Adipocyte (in vitro differentiated cells): ENCODE results near the gene GBP2.
"Not testable (repeated sequence)": the region's sequence is repeated elsewhere in the genome, so short reads cannot be mapped to it uniquely, and the experiment has no call there.

Experiments used
- DNase-seq: peaks from one replicate; pipeline ENCODE4 v3.0.0-alpha.2; 2015; ENCODE audit warnings: low read depth
- H3K27me3 ChIP-seq: replicated peaks from 2 replicates; pipeline ENCODE4 v1.7.0; 2013; ENCODE audit warnings: mild to moderate bottlenecking, low read length, moderate library complexity; ENCODE audit not compliant: control insufficient read depth, insufficient read depth
- H3K36me3 ChIP-seq: 2 replicates; pipeline ENCODE4 v1.7.0; 2013; ENCODE audit warnings: low read length, mild to moderate bottlenecking, moderate library complexity; ENCODE audit not compliant: control insufficient read depth, insufficient read depth, severe bottlenecking
- H3K4me1 ChIP-seq: 2 replicates; pipeline ENCODE4 v1.7.0; 2013; ENCODE audit warnings: mild to moderate bottlenecking, low read length, moderate library complexity; ENCODE audit not compliant: control insufficient read depth, insufficient read depth
- H3K4me3 ChIP-seq: 2 replicates; pipeline ENCODE4 v1.7.0; 2013; ENCODE audit warnings: mild to moderate bottlenecking, low read length, moderate library complexity
- H3K9ac ChIP-seq: 2 replicates; pipeline ENCODE4 v1.7.0; 2013; ENCODE audit warnings: mild to moderate bottlenecking, low read length, moderate library complexity
- H3K9me3 ChIP-seq: 2 replicates; pipeline ENCODE4 v1.7.0; 2013; ENCODE audit warnings: mild to moderate bottlenecking, low read length, moderate library complexity; ENCODE audit not compliant: control insufficient read depth

GBP2 gene

DNA sequence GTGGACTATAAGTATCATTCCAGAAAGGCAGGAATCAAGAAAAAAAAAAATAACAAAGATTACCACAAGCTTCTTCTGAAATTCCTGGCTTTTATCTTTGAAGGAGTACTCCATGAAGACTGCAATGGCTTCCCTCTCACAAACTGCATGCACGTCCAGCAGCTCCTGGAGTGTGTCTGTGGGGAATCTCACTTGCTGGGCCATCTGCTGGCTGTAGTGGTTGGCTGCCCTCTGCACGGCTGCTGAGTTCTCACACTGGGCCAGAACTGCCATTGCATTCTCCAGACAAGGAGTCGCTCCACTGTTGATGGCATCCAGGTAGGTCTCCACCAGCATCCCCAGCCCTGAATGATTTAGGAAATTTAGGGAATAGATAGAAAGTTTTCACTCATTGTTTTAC, 23.3 kb upstream of the GBP2 start:
- Histone ChIP-seq H3K9ac (no peak overlapping the region), H3K36me3 (no peaks in the 10 kb centered on the region), H3K27me3 (no peaks in the 10 kb centered on the region), H3K4me1 (no peaks in the 10 kb centered on the region), H3K4me3 (no peak overlapping the region), H3K9me3 (no peaks in the 10 kb centered on the region)
- no peak for DNase-seq

DNA sequence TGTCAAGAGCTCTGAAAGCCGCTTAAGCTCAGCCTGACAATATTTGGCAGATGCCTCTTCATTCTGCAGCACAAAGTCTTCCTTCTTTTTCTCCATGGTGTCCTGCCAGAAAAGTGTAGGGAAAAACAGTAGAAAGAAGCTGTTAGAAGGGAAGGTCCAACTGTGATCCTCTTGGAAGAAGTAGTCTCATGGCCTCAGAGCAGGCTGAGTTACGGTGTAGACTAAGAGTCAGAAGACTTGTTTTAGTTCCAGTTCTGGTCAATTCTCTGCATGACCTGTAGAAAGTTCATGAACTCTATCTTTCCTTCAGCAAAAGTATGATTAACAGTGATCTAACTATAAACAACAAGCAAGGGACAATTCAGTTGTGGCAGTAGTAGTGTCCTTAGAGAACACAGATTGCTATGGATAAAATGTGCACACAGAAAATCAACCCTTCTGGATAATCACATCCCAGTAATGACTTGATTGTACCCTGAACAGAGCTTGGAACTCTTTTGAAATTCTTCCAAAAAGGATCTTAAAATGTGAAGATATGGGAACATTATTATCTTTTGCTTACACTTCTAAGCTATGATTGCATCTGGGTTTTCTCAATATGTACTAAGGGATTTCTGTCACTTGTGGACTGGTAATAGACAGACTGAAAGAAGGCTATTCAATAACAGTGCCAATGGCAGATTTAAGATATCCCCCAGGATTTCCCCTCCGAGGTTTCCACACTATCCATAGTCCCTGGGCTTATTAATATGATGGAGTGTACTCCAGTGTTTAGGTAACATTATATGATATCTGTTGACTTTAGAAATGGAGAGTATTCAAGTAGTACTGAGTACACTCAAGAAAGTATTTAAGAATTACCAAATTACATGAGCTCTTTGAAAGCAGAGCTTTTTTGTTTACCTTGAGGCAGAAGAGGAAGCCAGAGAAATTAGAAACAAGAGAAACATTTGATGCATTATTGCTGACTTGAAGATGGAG, 22.1 kb upstream of the GBP2 start:
- DNase-seq: no peak
- Histone ChIP-seq H3K4me3 (no peak overlapping the region), H3K27me3 (no peaks in the 10 kb centered on the region), H3K4me1 (no peaks in the 10 kb centered on the region), H3K36me3 (no peaks in the 10 kb centered on the region), H3K9ac (no peak overlapping the region), H3K9me3 (no peaks in the 10 kb centered on the region)

DNA sequence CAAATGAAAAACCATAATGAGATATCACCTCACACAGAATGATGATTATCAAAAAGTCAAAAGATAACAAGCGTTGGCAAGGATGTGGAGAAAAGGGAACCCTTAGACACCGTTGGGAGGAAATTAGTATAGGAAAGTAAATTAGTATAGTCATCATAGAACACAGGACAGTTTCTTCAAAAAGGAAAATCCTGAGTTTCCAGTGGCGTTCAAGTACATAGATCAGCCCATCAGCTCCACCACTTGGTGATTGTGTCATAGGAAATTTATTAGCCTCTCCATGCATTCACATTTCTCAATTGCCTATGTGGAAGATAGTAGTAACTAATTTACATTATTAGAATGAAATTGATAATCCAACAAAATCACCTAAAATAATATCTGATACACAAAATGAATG, 20.8 kb upstream of the GBP2 start:
- H3K9ac ChIP-seq: no peak overlapping the region
- H3K4me3 ChIP-seq: no peak overlapping the region
- no peaks in the 10 kb centered on the region for H3K9me3 ChIP-seq
- no peaks in the 10 kb centered on the region for H3K4me1 ChIP-seq
- H3K27me3 ChIP-seq: no peaks in the 10 kb centered on the region
- H3K36me3 ChIP-seq: no peaks in the 10 kb centered on the region
- no peak for DNase-seq

DNA sequence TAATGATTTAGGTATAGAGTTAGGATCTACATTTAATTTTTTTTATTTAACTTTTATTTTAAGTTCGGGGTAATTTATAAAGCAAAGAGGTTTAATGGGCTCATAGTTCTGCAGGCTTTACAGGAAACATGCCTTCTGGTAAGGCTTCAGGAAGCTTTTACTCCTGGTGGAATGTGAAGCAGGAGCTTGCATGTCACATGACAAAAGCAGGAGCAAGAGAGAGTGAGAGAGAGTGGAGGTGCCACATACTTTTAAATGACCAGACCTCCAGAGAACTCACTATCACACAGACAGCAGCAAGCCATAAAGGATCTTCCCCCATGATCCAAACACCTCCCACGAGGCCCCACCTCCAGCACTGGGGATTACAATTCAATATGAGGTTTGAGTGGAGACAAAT, 17.6 kb upstream of the GBP2 start:
- no peak overlapping the region for H3K9ac ChIP-seq
- H3K27me3 ChIP-seq: no peaks in the 10 kb centered on the region
- H3K4me1 ChIP-seq: no peaks in the 10 kb centered on the region
- no peaks in the 10 kb centered on the region for H3K36me3 ChIP-seq
- DNase-seq: no peak
- no peaks in the 10 kb centered on the region for H3K9me3 ChIP-seq
- H3K4me3 ChIP-seq: no peak overlapping the region

DNA sequence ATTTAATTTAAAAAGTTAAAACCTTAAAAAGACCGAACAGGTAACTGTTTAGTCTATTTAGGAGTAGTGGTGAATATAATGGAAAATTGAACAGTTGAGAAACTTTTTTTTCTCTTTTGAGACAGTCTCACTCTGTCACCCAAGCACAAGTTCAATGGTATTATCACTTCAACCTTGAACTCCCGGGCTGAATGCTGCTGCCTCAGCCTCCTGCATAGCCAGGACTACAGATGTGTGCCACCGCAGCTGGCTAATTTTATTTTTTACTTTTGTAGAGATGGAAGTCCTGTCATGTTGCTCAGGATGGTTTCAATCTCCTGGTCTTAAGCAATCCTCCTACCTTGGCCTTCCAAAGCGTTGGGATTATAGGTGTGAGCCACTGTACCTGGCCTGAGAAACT, 16.2 kb upstream of the GBP2 start:
- no peak overlapping the region for H3K9ac ChIP-seq
- H3K4me1 ChIP-seq: no peaks in the 10 kb centered on the region
- H3K4me3 ChIP-seq: no peak overlapping the region
- peaks cover 4% of the 10 kb centered on the region for H3K9me3 ChIP-seq
- no peak for DNase-seq
- no peaks in the 10 kb centered on the region for H3K27me3 ChIP-seq
- H3K36me3 ChIP-seq: no peaks in the 10 kb centered on the region

DNA sequence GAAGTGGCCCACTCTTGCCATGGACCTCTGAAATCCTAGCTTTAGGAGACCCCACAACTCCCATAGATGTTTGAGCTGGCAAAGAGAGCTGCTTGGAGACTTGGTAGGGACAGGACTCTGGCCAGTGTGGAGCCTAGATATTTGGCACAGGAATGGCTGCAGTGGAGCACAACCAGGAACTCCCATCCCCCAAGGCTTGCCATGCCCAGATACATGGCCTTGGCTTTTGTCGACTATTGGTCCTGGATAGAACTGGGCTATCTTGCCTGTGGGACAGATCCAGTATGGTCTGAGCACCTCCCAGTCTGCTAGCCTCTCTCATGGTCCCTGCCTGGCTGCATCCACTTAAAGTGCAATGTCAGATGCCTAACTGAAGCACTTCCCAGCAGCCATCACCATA, 7.8 kb upstream of the GBP2 start:
- Histone ChIP-seq H3K9me3 (peaks cover 4% of the 10 kb centered on the region), H3K9ac (no peak overlapping the region), H3K36me3 (no peaks in the 10 kb centered on the region), H3K4me1 (peaks cover 15% of the 10 kb centered on the region), H3K4me3 (no peak overlapping the region), H3K27me3 (no peaks in the 10 kb centered on the region)
- no peak for DNase-seq

DNA sequence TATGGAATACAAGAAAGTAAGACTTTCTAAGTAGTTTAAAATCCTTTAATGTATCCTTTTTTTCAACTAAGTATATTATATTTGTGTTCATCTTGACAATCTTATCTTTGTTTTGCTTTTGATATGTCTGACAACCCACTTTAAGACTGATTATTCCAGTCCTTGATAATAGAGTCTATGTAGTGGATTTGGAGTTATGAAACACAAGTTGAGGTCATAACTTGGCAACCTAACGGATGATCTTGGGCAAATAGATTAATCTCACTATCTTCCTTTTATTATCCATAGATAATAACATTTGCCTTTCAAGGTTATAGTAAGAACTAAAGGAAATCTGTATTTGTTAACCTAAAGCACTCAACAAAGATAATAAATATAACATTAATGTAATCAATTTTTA, 4.8 kb upstream of the GBP2 start:
- no peak for DNase-seq
- Histone ChIP-seq H3K27me3 (no peaks in the 10 kb centered on the region), H3K9ac (no peak overlapping the region), H3K36me3 (no peaks in the 10 kb centered on the region), H3K4me3 (no peak overlapping the region), H3K4me1 (peaks cover 25% of the 10 kb centered on the region), H3K9me3 (no peaks in the 10 kb centered on the region)

DNA sequence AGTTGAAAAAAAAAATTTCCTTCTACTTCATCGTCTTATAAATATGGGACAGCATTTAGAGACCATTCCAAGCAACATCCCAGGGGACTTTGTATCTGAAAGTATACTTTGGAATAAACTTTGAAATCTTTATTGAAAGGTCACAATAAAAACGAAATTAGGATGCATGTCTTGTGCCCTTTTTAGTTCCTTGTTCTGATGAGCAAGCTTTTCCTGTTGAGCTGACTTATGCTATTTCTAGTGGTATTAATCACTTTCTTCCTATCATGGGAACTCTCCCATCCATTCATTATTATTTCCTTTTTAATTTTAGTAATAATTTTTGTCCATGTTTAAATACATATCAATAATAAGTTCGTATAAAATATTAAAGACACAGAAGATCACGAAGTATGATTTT, 4.0 kb upstream of the GBP2 start:
- Histone ChIP-seq H3K4me1 (peaks cover 28% of the 10 kb centered on the region), H3K27me3 (no peaks in the 10 kb centered on the region), H3K36me3 (no peaks in the 10 kb centered on the region), H3K9me3 (no peaks in the 10 kb centered on the region), H3K4me3 (no peak overlapping the region), H3K9ac (no peak overlapping the region)
- no peak for DNase-seq

DNA sequence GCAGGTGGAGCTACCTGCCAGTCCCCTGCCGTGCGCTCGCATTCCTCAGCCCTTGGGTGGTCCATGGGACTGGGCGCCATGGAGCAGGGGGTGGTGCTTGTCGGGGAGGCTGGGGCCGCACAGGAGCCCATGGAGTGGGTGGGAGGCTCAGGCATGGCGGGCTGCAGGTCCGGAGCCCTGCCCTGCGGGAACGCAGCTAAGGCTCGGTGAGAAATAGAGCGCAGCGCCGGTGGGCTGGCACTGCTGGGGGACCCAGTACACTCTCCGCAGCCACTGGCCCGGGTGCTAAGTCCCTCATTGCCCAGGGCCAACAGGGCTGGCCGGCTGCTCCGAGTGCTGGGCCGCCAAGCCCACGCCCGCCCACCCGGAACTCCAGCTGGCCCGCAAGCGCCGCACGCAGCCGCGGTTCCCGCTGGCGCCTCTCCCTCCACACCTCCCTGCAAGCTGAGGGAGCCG, 2.1 kb upstream of the GBP2 start:
- H3K9ac ChIP-seq, H3K4me3 ChIP-seq, H3K9me3 ChIP-seq, H3K36me3 ChIP-seq, DNase-seq, H3K27me3 ChIP-seq: not testable (repeated sequence)
- H3K4me1 ChIP-seq: peaks cover 36% of the 10 kb centered on the region

DNA sequence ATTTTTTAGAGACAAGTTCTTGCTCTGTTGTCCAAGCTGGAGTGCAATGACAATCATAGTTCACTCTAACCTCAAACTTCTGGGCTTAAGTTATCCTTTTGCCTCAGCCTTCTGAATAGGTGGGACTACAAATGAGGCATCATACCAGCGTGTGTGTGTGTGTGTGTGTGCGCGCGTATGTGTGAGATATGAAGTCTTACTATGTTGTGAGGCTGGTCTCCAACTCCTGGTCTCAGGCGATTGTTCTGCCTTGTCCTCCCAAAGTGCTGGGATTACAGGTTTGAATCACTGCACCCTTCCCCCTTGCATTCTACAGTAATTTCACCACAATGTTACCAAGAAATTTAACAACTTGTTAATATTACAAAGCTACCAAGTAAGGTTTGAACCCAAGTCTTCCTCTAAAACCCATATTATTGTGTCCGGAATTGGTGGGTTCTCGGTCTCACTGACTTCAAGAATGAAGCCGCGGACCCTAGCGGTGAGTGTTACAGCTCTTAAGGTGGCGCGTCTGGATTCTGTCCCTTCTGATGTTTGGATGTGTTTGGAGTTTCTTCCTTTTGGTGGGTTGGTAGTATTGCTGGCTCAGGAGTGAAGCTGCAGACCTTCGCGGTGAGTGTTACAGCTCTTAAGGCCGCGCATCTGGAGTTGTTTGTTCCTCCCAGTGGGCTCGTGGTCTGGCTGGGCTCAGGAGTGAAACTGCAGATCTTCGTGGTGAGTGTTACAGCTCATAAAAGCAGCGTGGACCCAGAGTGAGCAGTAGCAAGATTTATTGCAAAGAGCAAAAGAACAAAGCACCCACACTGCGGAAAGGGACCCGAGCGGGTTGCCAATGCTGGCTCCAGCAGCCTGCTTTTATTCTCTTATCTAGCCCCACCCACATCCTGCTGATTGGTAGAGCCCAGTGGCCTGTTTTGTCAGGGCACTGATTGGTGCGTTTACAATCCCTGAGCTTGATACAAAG, 970 bp upstream of the GBP2 start:
- DNase-seq, H3K36me3 ChIP-seq, H3K27me3 ChIP-seq, H3K9me3 ChIP-seq: not testable (repeated sequence)
- peak overlapping the region; percentile 91 for H3K9ac ChIP-seq
- peaks cover 36% of the 10 kb centered on the region for H3K4me1 ChIP-seq
- peak overlapping the region; percentile 92 for H3K4me3 ChIP-seq

DNA sequence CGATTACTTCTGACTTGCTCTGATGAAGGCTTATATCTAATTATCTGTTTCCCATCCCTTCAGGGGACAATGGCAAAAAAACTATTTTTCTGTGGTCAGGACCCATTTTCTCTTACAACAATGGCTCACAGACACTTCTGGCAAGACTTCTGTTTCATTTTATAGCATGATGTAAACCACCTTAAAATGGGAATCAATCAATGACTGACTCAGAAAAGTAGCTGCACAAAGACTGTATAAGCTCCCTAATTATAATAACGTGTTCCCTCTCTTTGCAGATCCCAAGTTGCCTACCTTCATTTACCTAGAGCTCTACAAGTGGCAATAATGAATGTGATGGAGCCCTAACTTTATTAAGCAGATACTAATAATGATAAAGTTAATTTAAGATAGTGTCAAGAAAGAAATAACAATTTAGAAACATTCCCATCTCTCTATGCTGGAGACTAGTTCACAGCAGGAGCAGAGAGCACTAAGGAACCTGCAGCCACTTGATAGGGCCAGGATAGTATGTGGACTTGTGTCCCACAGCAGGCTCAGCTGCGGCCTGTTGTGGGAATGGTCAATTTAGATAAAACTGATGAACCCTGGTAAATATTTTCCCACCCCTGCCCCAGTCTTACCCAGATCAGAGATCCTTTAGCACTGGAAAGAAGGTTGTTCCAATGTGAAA, 538 bp downstream of the GBP2 start:
- Histone ChIP-seq H3K36me3 (peaks cover 17% of the 10 kb centered on the region), H3K4me1 (peaks cover 35% of the 10 kb centered on the region), H3K27me3 (no peaks in the 10 kb centered on the region), H3K9me3 (no peaks in the 10 kb centered on the region), H3K4me3 (peak overlapping the region; percentile 92), H3K9ac (peak overlapping the region; percentile 91)
- DNase-seq: no peak
